GM19372 (cell line): ENCODE results near the gene ROR1.
A peak's percentile ranks its signal among the peaks of the same experiment; 100 is the strongest.

Experiments used
- ATAC-seq: cut with Tn5 transposase; IDR thresholded peaks from one replicate; pipeline ENCODE4 v1.9.1; 2021; ENCODE audit warnings: mild to moderate bottlenecking, low read depth, moderate library complexity; ENCODE audit not compliant: unreplicated experiment

The ROR1 gene

DNA sequence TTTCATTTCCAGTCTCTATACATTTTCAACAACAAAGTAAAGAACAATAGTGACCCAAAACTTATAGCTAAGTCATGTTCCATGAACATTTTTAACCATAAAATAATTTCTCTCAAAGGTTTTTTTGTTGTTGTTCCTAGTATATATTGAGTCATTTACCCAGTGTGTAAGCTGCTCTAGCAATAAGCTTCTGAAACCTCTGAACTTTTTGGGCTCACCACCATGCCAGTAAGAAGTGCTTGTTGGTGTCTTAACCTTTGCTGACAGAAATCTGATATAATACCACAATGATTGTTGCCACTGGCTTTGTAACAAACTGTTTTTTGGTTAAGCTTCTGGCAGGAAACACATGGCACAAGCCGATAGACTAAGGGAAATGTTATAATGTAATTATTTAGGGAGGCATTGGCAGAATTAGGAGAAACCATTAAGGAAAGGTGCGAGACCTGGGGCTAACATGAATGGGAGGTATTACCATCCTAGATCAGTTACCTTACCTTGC lies 377.0 kb downstream of the ROR1 start:
- no peak for ATAC-seq

DNA sequence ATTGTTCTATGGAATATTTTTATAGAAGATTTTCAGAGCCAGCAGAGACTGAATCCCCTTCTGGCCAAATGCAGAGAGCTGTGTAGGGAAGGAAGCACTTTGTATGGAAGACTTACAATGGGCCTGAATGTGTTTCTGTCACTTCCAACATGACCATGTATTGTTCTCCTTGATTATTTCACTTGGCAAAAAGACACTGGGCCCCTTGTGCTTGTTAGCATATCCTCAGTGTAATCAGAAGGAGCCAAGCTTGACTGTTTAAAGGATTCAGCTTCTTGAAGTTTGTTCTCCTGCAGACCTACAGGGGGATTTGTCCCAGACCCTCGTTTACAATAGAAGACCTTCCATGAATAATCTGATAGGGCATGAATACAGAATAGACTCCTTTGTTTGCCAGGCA lies 381.5 kb downstream of the ROR1 start:
- ATAC-seq = no peak

DNA sequence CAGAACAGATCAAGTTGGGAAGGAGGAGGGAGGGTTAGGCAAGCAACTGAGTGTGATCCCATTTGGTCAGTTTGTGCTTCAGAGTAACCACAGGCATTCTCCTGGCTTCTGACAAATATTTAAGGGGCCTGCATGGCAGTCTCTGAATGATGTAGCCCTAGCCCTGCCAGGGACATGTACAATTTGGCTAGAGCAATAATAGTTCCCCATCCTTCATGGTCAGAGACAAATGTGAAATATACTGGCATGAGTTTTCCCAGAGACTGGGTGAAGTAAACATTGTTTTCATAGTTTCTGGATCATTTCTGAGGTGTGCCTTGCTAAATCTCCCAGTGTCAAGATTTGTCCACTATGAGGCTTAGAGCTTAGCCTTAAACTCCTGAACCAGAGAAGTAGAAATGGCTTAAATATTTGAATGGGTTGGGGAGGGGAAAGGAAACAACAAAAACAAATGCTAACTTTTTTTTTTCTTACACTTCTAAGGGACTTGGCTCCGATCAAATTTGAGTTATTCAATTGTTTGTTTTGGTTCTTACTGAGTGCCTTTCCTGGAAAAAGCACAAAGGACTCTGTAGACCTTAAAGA lies 387.6 kb downstream of the ROR1 start:
- ATAC-seq = no peak

- ATAC-seq = no peak
Observed at GRCh38 chr1:64162151-64162550, 388.3 kb downstream of the ROR1 start.

GRCh38 chr1:64162804-64163203 lies 389.0 kb downstream of the ROR1 start:
- no peak for ATAC-seq

DNA sequence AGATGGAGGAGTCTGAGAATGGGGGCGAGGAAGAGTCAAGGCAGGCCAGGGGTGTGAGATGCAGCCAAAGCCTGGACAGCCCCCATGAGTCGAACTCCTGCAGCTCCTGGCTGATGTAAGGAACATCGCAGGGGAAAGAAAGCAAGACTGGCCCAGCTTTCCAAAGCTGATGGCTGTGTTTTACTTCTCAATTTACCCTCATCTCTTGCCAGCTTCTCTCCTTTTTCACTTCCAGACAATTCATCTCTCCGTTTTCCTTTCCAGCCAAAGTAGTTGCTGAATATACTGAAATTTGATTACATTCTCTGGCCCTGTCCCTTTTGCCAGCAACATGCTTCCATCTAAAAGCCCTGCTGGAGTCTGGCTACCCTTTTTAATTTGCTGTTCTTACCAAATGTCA lies 389.6 kb downstream of the ROR1 start:
- ATAC-seq = no peak

DNA sequence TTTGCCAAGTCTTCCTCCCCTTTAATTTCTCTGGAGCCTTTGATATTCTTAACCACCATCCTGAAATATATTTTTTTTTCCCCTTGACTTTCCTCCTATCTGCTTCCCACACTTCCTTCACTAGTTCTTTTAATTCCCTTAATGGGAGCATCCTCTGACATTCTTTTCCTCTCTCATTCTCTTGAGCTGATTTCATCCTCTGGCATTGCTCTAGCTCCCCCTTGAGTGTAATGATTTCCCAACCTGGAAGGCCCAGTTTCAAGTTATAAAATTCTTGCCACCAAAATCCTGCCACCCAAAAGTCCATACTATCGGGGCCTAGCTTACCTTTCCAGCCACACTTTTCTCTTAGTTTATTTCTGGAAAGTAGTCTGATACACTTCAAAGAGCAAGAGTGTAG lies 390.2 kb downstream of the ROR1 start:
- no peak for ATAC-seq

DNA sequence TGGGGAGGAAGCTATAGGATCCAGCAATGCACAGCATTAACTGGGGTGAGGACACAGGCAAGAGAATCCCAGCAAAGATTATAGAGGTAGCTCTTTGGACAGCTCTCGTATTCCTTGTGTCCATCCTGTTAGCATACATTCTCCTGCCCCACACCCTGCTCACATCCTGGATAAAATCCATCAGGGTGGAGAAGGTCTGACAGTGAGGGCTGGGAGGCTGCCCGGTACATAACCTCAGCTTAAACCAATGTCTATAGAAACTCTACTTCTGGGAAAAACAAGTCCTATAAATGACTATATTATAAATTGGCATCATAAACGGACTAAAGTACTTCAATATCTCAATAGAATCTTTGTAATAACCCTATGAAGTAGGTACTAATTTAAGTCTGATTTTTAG lies 392.8 kb downstream of the ROR1 start:
- no peak for ATAC-seq

DNA sequence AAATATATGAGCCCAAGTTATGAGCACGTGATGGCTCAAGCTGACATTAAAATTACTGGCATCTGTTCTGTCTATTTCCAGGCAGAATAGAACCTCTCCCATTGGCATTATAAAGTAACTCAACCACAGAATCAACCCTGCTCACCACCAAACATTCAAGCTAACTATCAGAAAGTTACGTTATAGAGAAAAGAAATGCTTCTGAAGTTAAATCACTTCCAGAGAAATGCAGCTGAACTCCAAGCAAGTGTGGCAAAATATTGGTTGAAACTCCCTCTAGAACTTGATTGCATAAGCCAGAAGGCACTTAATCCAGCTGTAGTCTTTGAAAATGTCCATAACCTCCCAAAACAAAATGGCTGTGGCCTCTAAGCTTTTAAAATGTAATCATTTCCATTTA lies 393.4 kb downstream of the ROR1 start:
- ATAC-seq = no peak

DNA sequence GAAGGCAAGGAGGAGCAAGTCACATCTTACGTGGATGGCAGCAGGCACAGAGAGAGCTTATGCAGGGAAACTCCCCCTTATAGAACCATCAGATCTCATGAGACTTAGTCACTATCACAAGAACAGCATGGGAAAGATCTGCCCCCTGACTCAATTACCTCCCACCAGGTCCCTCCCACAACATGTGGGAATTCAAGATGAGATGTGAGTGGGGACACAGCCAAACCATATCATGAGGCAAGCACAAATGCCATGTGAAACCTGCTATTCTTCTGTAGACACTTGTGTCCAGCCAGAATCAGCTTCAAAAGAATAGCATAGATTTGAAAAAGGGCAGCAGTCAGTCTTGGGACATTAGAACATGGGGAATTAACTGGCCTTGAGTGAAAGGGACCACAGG lies 397.4 kb downstream of the ROR1 start:
- no peak for ATAC-seq

DNA sequence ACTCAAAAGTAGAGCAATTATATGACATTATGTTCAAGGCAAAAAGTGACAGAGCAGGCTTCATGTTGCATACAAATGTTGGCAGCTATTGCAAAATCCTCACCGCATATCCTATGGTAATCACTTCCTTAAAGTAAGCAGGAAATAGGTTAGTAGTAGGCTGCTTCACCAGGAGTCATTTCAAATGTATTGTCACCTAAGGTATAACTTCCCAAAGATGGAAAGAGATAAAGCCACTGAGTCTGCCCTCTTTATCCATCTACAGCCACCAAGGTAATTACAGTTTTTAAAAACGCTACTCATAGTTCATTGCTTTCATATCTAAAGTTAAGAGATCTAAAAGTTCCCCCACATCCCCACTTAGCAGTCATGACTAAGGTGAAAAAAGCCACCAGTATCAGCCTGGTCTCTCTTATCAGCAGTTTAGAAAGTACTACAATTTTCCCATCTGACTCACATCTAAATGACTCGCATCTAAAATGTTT lies 398.0 kb downstream of the ROR1 start:
- ATAC-seq = peak; percentile 62

DNA sequence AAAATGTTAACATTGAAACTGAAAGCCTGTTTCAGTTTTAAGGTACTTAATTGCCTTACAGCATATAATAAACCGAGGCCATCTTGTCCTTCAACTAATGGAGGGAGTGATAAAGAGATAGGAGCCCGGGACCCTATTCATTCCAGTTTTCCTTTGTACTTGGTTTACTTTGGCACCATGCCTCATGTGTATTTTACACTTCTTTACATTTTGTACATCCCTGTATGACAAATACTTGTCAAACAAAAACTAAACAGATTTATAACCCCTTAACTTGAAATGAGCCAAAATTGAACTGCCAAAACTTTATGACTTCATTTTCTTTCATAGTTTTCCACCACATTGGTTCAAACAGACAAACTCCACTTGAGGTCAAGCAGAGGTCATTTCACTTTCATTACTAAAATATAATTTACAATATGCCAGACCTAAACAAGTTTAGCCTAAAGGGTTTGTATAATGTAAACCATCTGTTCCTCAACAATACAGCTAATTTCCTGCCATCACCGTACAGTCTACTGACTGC lies 398.7 kb downstream of the ROR1 start:
- ATAC-seq = peak; percentile 50

DNA sequence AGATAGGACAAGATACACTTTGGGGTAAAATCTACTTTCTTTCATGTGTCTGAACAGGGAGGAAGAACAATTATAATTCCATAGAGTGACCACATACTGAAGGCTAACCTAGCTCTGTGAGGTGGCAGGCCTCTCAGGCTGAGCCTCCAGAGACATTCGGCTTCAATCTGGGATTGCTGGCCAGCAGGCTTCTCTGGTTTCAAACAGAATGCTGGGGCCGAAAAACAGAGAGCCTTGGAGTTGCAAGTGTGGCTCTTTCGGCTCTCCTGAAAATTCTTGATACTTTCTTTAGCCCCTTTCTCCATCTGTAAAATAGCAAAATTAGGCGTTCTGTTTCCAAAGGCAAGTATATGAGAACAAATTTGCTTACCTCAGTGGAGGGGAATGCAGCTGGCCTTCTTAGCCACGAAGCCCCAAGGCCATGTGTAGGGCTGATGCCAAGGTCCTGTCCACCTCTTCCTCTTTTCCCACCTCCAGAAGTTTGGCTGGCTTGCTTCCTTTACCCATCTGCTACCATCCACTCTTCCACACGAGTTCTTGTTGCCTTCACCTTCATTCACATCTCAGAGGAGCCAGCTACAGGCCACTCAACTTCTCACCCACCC lies 399.6 kb downstream of the ROR1 start:
- no peak for ATAC-seq

DNA sequence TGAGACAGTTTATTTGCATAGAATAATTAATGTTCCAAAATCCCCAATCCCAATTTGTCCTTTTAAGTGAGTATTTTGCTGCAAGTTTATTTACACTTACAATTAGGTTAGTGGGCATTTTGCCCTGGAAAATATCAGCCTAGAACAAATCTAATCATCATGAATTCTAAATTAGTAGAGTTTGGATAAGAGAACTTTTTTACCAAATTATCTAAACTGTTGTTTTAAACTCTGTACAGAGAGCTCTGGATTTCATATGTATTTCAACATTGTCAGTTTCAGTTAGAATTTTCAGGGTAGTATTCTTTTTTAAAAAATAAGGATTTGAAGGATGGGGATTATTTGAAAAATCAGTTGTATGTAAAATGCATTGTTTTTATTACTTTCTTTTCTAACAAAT lies 401.8 kb downstream of the ROR1 start:
- ATAC-seq = no peak

- ATAC-seq = no peak
Observed at GRCh38 chr1:64176659-64177058, 402.8 kb downstream of the ROR1 start.

- no peak for ATAC-seq
Observed at GRCh38 chr1:64179588-64179987, 405.8 kb downstream of the ROR1 start.

DNA sequence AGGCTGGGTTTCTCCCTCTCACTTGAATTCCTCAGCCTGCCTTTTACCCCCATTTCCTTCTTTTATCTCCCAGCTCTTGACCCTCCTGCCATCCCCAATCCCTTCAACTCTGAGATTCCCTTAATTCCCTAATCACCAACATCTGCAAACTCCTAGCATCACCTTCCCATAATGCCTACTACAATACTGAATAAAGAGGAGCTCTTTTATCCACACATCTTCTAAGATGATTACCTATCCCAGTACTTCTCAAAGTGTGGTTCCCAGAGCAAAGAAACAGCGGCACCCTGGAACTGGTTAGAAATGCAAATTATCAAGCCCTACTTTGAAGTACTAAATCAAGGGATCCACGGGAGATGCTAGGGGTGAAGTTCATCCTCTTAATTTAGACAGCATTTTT lies 408.4 kb downstream of the ROR1 start:
- ATAC-seq = no peak

DNA sequence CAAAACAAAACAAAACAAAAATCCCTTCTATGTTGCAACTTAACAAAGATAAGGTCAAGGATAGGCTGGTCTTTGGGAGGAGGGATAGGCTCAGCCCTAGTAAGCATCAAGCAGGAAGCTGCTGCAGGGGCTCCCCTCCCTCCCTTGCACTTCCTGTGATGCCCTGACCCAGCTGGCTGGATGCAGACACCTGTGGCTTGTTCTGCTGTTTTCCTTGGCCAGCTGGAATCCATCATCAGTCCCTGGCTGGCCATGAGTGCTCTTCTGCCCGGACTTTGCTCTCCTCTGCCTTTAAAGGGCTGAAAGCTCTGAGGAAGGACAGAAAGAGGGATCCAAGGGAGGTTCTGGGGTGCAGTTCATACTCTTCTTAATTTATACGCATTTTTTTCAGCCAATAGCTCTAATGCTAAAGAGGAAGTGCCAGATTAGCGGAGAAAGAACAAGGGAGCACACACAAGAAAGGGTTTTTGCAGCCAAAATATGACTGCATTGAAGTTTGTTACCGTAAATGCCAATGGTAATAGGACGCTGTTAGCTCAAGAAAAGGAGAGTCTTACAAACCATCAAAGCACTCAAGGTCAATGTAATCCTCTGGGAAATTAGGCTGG lies 409.7 kb downstream of the ROR1 start:
- ATAC-seq = no peak

GRCh38 chr1:64184003-64184440 lies 410.2 kb downstream of the ROR1 start:
- ATAC-seq = no peak

GRCh38 chr1:64186138-64186897 lies 412.5 kb downstream of the ROR1 start:
- no peak for ATAC-seq

- ATAC-seq = no peak
Observed at GRCh38 chr1:64186898-64187280, 413.1 kb downstream of the ROR1 start.
